ENCODE measurements around the gene PHKB. TPM values are rescaled to one million over a fixed set of nuclear protein-coding genes. Genes with fewer than 3 reads are reported as not detected.

Gene PHKB
- total and polyA plus RNA-seq, 2 donors (not counting 3 experiments of a cell fraction or from before 2014, with no cell fraction given) = 30.1 to 61.0 TPM

- ChIA-PET POLR2A (no interaction called here), CTCF (interaction anchor here (1.5 kb wide), 1 partner anchor 11 kb away, joined by 5 read pairs; no protein-coding TSS in a partner anchor)
- no peak overlapping the region for H2AFZ ChIP-seq (ENCODE audit: low read depth, low read length)
- no peak overlapping the region for H3K27ac ChIP-seq (ENCODE audit: insufficient read depth, low read depth, low read length)
- no peak overlapping the region for H3K4me2 ChIP-seq (ENCODE audit: insufficient read depth, low read length)
- no peaks in the 10 kb centered on the region for H3K36me3 ChIP-seq (ENCODE audit: control insufficient read depth in 2 of 2, extremely low read depth in 1 of 2, insufficient read depth in 2 of 2, low read length in 2 of 2)
- no peak overlapping the region for H3K9ac ChIP-seq (replicated peaks; ENCODE audit: extremely low read depth, insufficient read depth, low read length)
- peaks cover 10% of the 10 kb centered on the region for H3K4me1 ChIP-seq (ENCODE audit: control insufficient read depth, extremely low read depth, insufficient read depth, low read length)
- DNase-seq (ENCODE audit: low read depth, low spot score) (no peak), FAIRE-seq (no peak)
- BruUV-seq (replicated peaks) = no TSS peak
- H3K79me2 ChIP-seq (ENCODE audit: control insufficient read depth, insufficient read depth, low read length) = no peaks in the 10 kb centered on the region
- no peaks in the 10 kb centered on the region for H3K9me3 ChIP-seq (replicated peaks; ENCODE audit: control insufficient read depth, insufficient read depth, low read length)
- H3K4me3 ChIP-seq (replicated peaks in 1 of 3; ENCODE audit: insufficient read depth in 1 of 3, low read depth in 1 of 3, low read length in 3 of 3) = no peak overlapping the region
- no peaks in the 10 kb centered on the region for H4K20me1 ChIP-seq (replicated peaks; ENCODE audit: control insufficient read depth, extremely low read depth, insufficient read depth, low read length)
- TF ChIP-seq JUN (IDR thresholded peaks at IDR 0.05; ENCODE audit: borderline replicate concordance, insufficient read depth, insufficient read length, low read depth) (no peak), MYC (IDR thresholded peaks at IDR 0.05; ENCODE audit: low read depth, low read length) (no peak), POLR2AphosphoS5 (IDR thresholded peaks at IDR 0.05; ENCODE audit: insufficient read depth, low read depth, low read length) (no peak), FOS (IDR thresholded peaks at IDR 0.05; ENCODE audit: borderline replicate concordance, insufficient read depth, low read length) (no peak), EZH2 (IDR thresholded peaks at IDR 0.05; ENCODE audit: borderline replicate concordance, low read depth, low read length, severe bottlenecking) (no peak), GATA2 (IDR thresholded peaks at IDR 0.05; ENCODE audit: insufficient read depth, insufficient read length, low read depth, low read length) (no peak), POLR2A (IDR thresholded peaks at IDR 0.05; ENCODE audit: low read depth, low read length) (no peak), CTCF (IDR thresholded peaks at IDR 0.05; ENCODE audit: extremely low read depth in 1 of 2, insufficient read depth in 1 of 2, low read depth in 1 of 2, low read length in 2 of 2) (no peak)
- TF ChIP-seq, protein P1, sequence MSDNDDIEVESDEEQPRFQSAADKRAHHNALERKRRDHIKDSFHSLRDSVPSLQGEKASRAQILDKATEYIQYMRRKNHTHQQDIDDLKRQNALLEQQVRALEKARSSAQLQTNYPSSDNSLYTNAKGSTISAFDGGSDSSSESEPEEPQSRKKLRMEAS (IDR thresholded peaks at IDR 0.05; ENCODE audit: insufficient read depth, insufficient read length) = no peak
- H3K27me3 ChIP-seq (ENCODE audit: control insufficient read depth in 2 of 2, insufficient read depth in 2 of 2, low read length in 2 of 2) = no peaks in the 10 kb centered on the region
- dilution Hi-C loops (cut with MboI; ENCODE audit: extremely low pct_ligation_motif_present, low sequenced_read_pairs) = no loop called here
- intact Hi-C loops (cut with micrococcal nuclease) = no loop called here
- no peaks in the 10 kb centered on the region for H3K9me1 ChIP-seq (replicated peaks; ENCODE audit: control insufficient read depth, extremely low read depth, insufficient read depth, low read length)
Observed at GRCh38 chr16:47734081-47734857, 273.1 kb downstream of the PHKB start.

All from endothelial cell of umbilical vein (primary cell).